Upper lobe of left lung (tissue), 4 donors: ENCODE data around the gene TRPM8.

Experiments
- EP300 ChIP-seq, 4 donors: sonication (generic); formaldehyde crosslinking; IDR thresholded peaks; one replicate each; pipeline ENCODE4 v1.5.1; 2017; ENCODE audit warnings: antibody characterized with exemption in 4 of 4, control low read depth in 2 of 4
- POLR2AphosphoS5 ChIP-seq, 2 donors: sonication (generic); formaldehyde crosslinking; IDR thresholded peaks; one replicate each; pipeline ENCODE4 v1.5.1; 2017; ENCODE audit warnings: antibody characterized with exemption in 2 of 2
- TF ChIP-seq, protein P1 (sequence below), 6 experiments: fragments of 450-650 bp in 4 of 6; fragments of 200-600 bp in 2 of 6; sonication (generic) in 2 of 6; IDR thresholded peaks; one replicate each; pipeline ENCODE4 v1.5.1; 2016 to 2019; ENCODE audit warnings: antibody characterized with exemption in 6 of 6

DNA sequence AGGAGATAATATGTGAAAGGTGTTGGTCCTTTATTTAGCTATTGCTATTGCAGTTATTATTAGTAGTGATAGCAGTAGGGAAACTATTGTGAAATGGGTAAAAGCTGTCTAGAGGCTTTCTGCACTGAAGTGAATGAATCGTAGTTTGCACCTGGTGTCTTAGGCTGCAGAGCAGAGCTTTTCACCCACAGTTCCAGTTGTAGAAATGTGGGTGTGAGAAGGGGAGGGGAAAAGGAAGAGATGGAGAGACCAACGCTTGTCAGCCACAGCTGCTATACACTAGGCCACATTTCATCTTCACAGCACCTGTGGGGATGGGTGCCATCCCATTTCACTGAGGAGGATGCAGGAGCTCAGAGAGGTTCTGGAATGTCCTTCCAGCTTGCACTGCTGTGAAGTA lies 50.0 kb downstream of the TRPM8 start:
- TF ChIP-seq EP300 (IDR thresholded peaks at IDR 0.05) (no peak), POLR2AphosphoS5 (IDR thresholded peaks at IDR 0.05) (no peak)
- TF ChIP-seq, protein P1, sequence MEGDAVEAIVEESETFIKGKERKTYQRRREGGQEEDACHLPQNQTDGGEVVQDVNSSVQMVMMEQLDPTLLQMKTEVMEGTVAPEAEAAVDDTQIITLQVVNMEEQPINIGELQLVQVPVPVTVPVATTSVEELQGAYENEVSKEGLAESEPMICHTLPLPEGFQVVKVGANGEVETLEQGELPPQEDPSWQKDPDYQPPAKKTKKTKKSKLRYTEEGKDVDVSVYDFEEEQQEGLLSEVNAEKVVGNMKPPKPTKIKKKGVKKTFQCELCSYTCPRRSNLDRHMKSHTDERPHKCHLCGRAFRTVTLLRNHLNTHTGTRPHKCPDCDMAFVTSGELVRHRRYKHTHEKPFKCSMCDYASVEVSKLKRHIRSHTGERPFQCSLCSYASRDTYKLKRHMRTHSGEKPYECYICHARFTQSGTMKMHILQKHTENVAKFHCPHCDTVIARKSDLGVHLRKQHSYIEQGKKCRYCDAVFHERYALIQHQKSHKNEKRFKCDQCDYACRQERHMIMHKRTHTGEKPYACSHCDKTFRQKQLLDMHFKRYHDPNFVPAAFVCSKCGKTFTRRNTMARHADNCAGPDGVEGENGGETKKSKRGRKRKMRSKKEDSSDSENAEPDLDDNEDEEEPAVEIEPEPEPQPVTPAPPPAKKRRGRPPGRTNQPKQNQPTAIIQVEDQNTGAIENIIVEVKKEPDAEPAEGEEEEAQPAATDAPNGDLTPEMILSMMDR (IDR thresholded peaks at IDR 0.05): no peak
